GM19193 (cell line): ENCODE measurements around the gene TRAF2.

ENCODE experiments used
- POLR2A ChIP-seq: IDR thresholded peaks from 4 replicates; pipeline ENCODE4 v1.6.1; 2011; ENCODE audit not compliant: insufficient read depth, insufficient read length; ENCODE audit errors: extremely low read depth

The TRAF2 gene

DNA sequence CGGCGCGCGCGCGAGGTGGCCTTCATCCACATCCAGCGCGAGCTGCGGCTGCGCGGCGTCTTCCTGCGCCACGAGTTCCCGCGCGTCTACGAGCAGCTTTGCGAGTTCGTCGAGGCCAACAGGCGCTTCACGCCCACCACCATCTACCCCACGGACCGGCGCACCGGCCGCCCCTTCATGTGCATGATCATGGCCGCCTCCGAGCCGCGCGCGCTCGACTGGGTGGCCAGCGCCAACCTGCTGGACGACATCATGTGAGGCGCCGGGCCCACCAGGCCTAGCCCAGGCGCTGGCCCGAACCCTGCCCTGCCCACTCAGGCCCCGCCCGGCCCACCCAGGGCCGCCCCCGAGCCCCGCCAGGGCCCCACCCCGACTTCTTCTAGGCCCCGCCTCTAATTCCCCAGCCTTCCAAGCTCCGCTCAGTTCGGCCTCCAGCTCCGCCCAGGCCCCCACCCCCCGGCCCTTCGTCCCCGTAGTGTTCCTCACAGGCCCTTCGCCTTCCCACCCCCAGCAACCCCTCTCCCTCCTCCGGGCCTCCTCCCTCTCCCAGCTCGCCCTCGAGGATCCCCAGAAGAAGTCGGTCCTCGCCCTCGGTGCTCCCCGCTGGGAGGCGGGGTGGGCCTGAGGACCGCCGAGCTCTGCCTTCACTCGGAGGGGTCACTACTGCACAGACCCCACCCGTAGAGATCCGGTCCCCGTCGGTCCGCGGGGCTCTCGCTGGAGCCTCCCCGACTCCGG lies 39.1 kb upstream of the TRAF2 start:
- TF ChIP-seq POLR2A, result no peak

DNA sequence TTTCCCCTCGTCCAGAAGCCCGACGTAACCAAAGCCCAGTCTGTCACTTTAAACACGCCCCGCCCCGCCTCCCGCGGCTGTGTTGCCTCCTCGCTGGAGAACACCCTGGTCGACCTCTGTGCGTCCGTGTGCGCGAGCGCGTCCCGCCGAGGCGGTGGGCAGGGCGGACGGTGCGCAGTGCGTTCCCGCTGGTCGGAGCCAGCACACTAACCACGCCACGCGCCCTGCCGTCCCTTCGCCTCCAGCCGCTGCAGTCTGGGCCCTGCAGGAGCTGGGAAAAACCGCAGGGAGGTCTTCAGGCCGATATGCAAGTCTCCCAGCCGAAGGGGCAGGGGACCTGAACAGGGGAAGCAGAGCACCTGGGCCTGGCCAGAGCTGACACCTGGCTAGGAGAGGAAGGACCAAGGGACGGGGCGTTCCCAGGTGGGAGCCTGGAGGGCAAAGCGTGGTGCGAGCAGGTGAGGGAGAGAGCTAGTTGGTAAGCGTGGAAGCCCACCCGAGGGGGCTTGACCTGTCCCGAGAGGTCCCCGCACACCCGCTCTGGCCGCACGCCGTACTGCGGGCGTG lies 38.4 kb upstream of the TRAF2 start:
- peak; percentile 56 for TF ChIP-seq POLR2A

DNA sequence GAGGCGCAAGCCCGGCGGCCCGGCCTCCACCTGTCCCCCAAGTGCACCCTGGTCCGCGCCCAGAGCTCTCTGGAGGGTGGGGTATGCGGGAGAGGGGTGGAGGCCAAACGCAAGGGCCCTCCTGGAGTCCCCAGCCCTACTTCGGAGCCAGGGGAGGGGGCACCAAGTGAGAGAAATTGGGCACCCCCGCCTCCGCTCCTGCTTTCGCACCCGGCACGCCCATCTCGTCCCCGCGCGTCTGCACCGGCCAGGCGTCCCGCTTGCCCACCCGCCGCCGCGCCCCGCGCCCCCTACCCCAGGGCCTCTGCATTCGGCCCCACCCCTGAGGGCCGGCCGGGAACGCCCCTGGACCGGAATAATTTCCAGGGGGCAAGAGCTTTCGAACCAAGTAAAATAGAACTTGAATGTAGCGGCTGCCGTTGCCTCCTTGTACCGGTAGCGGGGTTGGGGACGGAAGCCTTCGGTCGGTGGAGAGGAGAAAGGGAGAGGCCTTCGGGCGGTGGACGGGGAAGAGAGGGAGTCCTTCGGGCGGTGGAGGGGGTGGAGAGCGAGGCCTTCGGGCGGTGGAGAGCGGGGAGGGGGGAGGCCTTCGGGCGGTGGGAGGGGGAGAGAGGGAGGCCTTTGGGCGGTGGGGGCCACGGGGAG lies 37.8 kb upstream of the TRAF2 start:
- TF ChIP-seq POLR2A, result no peak

DNA sequence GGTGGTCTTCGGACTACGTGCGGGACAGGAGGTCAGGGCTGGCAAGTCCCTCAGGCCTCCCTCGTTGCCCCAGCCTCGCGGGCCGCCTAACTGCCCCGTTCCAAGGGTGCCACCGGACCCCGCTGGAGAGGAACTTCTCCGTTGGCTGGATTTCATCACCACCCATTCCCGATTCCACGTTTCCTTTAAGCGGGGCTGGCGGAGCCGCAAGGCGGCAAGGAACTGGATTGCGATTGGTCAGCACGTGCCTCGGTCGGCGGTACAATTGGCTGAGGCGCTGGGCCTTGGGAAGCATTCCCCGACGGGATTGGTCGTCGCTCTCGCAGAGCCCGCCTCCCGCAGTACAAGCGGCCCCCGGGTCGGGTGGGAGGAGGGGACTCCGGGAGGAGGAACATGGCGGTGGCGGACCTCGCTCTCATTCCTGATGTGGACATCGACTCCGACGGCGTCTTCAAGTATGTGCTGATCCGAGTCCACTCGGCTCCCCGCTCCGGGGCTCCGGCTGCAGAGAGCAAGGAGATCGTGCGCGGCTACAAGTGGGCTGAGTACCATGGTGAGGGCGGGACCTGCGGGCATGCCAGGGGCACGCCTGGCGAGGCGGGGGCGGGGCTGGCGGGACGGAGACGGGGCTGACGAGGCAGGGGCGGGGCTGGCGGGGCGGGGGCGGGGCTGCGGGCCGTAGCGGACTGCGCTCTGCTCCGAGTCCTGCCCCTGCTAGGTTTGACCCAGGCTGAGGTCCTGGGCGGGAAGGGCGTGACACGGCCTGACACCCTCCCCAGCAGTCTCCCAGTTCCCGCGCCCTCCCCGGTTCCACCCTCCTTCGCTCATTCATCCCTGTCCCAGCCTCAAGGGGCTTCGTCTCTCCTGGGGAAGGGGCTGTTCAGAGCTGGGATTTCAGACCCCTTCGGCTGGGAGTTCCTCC lies 37.0 kb upstream of the TRAF2 start, which contains the start of gene PHPT1:
Gene PHPT1 (plus strand): TSS at position 372 of the 922 bp plus-strand sequence. CDS start 22 bp downstream, at position 394.
- peak; percentile 93 for TF ChIP-seq POLR2A

DNA sequence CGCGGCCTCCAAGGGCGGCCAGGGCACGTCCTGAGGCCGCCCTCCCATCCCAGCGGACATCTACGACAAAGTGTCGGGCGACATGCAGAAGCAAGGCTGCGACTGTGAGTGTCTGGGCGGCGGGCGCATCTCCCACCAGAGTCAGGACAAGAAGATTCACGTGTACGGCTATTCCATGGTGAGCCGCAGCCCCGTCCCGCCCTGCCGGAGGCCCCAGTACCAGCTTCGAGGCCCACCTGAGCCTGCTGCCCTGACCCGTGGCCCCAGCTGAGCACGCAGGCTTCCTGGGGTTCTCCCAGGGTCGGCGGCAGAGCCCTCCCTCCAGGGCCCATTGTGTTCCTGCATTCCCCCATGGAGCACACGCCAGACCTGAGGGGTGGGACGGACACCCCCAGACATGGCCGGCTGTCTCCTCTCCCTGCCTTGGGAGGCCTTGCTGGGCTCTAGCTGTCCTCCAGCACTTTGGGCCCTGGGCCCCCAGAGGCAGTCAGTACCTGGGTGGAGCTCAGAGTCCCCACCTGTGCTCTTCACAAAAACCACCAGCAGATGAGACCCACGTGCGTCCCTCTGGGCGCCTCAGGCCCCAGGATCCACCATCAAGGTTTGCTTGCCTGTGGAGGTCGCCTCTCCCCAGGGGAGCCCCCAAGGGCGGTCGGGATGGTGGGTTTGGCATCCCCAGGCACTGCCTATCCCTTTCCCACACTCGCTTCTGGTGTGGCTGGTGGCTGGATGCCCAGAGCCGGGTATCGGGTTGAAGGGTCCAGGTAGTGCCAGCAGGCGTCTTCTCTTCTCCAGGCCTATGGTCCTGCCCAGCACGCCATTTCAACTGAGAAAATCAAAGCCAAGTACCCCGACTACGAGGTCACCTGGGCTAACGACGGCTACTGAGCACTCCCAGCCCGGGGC lies 36.1 kb upstream of the TRAF2 start:
- TF ChIP-seq POLR2A, result no peak

DNA sequence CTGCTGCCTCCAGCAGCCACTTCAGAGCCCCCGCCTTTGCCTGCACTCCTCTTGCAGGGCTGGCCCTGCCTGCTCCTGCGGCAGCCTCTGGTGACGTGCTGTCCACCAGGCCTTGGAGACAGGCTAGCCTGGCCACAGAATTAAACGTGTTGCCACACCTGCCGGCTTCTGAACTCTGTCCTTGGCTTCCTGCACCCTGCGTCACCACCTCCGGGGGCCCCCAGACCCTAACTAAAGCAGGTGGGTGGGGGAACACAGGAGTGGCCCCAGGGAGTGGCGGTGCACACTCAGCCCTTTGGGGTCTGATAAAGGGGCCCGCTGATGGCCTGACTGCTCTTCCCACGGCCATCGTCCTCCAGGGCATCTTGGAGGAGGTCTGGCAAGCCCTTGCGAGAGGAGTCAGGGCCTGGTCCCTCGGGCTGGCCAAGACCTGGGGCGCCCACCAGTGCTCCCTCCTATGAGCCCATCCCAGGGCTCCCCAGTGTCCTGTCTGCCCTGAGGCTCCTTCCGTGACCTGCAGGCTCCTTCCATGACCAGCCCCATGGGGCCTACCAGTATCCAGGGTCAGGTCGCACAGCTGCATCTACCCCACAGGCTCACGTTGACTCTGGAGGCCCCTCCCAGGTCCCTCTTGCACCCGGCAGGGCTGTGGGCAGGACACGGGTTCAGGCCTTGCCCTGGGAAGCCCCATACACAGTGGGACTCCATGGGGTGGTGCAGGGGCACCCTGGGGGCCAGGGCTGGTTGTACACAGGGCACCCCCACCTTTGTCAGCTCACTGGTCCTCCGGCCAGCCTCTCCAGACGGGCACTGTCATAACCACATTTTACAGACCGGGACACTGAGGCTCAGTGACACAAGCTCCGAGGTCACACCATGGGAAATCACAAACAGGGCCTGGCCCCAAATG lies 35.2 kb upstream of the TRAF2 start:
- no peak for TF ChIP-seq POLR2A

DNA sequence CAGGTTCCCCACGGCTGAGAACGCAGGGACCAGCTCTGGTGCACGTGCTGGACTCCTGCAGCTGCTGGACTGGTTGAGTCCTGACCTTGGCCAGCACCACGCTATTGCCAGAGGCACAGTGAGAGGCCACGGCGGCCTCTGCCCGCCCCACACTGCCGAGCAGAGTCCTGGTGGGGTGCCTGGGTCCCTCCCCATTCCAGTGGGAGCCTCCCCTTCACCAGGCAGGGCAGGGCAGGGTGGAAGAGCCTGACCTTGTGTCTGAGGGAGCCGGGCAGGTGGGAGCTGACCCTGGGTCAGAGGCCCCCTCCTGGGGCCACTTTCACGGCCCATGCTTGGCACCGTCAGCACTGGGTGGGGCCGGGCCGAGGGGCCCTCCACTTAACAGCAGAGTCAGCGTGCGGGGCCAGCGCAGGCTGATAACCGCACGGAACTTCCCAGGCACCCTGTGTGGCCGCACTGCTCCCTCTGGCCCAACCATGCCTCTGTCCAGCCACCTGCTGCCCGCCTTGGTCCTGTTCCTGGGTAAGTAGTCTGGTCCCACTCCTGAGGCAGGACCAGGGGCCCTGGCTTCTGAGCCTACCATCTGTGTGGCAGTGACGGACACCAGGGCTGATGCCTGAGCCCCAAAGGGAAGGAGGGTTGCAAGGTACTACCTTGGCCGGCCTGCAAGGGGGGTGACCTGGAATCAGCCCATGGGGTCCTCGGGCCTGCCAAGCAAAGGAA lies 34.2 kb upstream of the TRAF2 start, which contains the start of gene MAMDC4:
Gene MAMDC4 (plus strand): TSS at position 406 of the 723 bp plus-strand sequence. CDS start 71 bp downstream, at position 477.
- TF ChIP-seq POLR2A, result no peak

DNA sequence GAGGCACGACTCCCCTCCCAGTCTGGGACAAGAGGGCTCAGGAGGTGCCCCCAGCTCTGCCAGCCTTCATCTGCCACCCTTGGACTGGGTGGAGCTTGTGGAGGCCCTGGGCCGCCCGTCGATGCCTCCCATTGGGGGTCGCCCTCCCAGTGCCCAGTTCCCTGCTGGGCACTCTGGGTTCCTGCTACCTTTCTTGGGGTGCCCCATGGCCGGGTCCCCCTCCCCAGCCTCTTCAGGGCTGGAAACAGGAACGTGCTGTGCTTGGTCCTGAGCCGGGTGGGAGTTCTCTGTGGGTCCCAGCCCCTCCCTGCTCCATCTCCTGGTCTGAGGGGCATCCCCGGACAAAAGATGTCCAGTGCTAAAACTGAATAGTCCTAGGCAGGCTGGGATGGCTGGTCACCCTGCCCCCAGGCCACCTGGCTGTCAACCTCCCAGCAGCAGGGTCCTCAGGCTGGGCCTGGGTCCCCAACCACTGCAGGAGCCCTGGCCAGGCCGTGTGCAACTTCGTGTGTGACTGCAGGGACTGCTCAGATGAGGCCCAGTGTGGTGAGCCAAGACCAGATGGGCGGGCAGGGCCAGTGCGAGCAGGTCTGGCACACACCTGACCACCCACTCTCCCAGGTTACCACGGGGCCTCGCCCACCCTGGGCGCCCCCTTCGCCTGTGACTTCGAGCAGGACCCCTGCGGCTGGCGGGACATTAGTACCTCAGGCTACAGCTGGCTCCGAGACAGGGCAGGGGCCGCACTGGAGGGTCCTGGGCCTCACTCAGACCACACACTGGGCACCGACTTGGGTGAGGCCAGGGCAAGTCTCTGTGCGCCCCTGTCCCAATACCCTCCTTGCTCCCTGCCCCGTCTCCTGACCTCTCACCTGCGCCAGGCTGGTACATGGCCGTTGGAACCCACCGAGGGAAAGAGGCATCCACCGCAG lies 33.4 kb upstream of the TRAF2 start:
- no peak for TF ChIP-seq POLR2A

DNA sequence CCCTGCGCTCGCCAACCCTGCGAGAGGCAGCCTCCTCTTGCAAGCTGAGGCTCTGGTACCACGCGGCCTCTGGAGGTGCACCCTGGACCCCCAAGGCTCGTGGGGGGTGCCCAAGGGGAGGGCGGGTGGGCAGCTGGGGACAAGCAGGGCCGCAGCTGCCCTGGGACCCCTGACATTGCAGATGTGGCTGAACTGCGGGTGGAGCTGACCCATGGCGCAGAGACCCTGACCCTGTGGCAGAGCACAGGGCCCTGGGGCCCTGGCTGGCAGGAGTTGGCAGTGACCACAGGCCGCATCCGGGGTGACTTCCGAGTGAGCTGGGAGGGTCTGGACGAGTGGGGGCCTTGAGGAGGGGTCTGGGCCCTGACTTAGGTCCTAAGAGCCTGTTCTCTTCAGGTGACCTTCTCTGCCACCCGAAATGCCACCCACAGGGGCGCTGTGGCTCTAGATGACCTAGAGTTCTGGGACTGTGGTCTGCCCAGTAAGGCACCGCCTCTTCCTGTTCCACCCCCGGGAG lies 32.7 kb upstream of the TRAF2 start:
- no peak for TF ChIP-seq POLR2A

DNA sequence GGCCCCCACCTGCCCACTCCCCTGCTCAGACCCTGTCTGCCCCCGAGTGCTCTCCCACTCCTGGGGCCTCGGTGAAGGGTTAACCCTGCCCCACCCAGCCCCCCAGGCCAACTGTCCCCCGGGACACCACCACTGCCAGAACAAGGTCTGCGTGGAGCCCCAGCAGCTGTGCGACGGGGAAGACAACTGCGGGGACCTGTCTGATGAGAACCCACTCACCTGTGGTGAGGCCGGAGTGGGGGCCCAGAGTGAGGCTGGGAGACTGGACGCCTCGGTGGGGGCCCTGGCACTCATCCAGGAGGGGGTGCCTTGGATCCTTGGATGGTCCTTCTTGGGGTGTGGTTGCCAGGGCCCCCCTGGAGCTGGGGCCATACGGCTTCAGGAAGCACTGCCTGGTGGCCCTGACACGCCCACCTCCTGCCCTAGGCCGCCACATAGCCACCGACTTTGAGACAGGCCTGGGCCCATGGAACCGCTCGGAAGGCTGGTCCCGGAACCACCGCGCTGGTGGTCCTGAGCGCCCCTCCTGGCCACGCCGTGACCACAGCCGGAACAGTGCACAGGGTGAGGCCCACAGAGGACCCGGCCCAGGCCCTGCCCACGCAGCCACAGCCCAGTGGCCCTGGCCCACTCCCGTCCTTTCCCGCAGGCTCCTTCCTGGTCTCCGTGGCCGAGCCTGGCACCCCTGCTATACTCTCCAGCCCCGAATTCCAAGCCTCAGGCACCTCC lies 32.0 kb upstream of the TRAF2 start:
- TF ChIP-seq POLR2A, result no peak
